Activated CD4-positive, alpha-beta memory T cell treated with anti-CD3 and anti-CD28 coated beads, Interleukin-2, amount 10 ng/mL, durations not matched to agents 7 days and 5 days (primary cell): Measurements from ENCODE around the gene STRN. TPM values are rescaled to one million over a fixed set of nuclear protein-coding genes. Genes with fewer than 3 reads are reported as not detected.

Experiments
- CTCF ChIA-PET: fragments of 350-600 bp; sonication (Branson Sonifier 250); formaldehyde crosslinking; loops from one replicate; lab custom pipeline; 2021; ENCODE audit warnings: antibody characterized with exemption, inconsistent platforms; lab: Charles Lee
- POLR2A ChIA-PET: fragments of 350-600 bp; sonication (Branson Sonifier 250); formaldehyde crosslinking; loops from one replicate; lab custom pipeline; 2021; ENCODE audit warnings: antibody characterized with exemption; lab: Charles Lee
- DNase-seq: peaks from one replicate; pipeline ENCODE4 v3.0.0-alpha.2; 2020
- H3K27ac Mint-ChIP-seq: one replicate; pipeline ENCODE4 v1.8.0; 2021; ENCODE audit warnings: mild to moderate bottlenecking, mixed read lengths
- H3K27me3 Mint-ChIP-seq: one replicate; pipeline ENCODE4 v1.8.0; 2021; ENCODE audit warnings: mixed read lengths
- H3K36me3 Mint-ChIP-seq: one replicate; pipeline ENCODE4 v1.8.0; 2021; ENCODE audit warnings: low read depth, mixed read lengths
- H3K4me1 Mint-ChIP-seq: one replicate; pipeline ENCODE4 v1.8.0; 2021; ENCODE audit warnings: mixed read lengths
- H3K4me3 Mint-ChIP-seq: one replicate; pipeline ENCODE4 v1.8.0; 2021; ENCODE audit warnings: mild to moderate bottlenecking, mixed read lengths
- H3K9me3 Mint-ChIP-seq: one replicate; pipeline ENCODE4 v1.8.0; 2021; ENCODE audit warnings: mixed read lengths
- total RNA-seq, 2 experiments: library from RNA; stranded (reverse); gene quantifications; one replicate each; pipeline ENCODE4 v1.2.3, GENCODE V29; 2021

The STRN gene
- total RNA-seq, 2 experiments from 2014 or later = 33.7 to 34.4 TPM

DNA sequence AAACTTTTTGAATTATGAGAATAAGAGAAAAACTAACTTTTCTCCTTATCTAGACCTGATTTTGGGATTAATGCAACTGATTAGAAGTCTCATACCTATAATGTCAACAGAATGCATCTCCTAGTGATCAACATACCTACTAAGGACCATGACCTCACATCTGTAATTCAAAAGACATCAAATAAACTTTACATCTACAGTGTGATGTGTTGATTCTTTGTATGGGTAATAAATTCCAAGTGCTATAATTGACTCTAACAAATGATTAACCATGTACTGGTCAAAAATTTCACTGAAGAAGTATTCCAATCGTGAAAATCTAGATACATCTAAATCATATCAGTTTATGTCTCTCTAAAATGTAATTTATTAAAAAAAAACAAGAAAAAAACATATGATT lies 84.5 kb downstream of the STRN start:
- peaks cover 21% of the 10 kb centered on the region for H3K36me3 Mint-ChIP-seq

DNA sequence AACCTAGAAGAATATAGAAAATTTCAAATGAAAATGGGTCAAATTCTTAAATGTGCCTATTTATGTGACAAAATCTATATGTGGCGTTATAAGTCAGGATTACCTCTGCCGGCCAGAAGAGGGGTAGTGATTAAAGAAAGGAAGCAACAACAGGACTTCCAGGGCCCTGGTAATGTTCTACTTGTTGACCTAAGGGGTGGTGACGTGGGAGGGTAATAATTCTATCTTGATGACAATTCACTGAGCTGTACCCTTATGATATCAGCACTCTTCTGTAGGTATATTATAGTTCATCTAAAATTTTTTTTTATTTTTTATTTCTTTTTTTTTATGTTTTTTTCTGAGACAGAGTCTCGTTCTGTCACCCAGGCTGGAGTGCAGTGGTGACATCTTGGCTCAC lies 87.9 kb downstream of the STRN start:
- H3K27me3 Mint-ChIP-seq = no peaks in the 10 kb centered on the region
- ChIA-PET POLR2A (no interaction called here), CTCF (no interaction called here)
- H3K4me3 Mint-ChIP-seq = no peak overlapping the region
- H3K4me1 Mint-ChIP-seq = no peaks in the 10 kb centered on the region
- DNase-seq = no peak
- H3K36me3 Mint-ChIP-seq = peaks cover 30% of the 10 kb centered on the region
- H3K9me3 Mint-ChIP-seq = no peaks in the 10 kb centered on the region
- no peak overlapping the region for H3K27ac Mint-ChIP-seq

More for the DNA sequence above, 84.5 kb downstream of the STRN start:
- Mint-ChIP-seq H3K9me3 (no peaks in the 10 kb centered on the region), H3K4me3 (no peak overlapping the region), H3K4me1 (no peaks in the 10 kb centered on the region), H3K27me3 (no peaks in the 10 kb centered on the region), H3K27ac (no peak overlapping the region)
- CTCF ChIA-PET = no interaction called here
- no peak for DNase-seq
- POLR2A ChIA-PET = no interaction called here

DNA sequence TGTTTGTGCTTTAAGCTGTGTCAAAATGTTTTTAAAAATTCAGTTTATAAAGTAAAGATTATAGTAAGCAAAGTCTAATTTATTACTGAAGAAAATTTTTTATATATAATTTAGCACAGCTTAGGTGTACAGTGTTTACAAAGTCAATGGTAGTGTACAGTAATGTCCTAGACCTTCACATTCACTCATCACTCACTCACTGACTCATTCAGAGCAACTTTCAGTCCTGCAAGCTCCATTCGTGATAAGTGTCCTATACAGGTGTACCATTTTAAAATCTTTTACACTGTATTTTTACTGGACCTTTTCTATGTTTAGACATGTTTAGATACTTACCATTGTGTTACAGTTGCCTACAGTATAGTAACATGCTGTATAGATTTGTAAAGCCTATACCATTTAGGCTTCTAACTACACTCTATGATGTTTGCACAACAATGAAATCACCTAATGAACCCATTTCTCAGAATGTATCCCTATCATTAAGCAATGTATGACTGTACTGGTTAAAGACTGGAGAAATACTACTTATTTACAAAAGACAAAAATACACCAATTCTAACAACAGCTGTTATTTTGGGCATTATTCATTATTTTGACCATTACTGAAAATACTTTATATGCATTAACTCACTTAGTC lies 95.1 kb downstream of the STRN start:
- H3K27ac Mint-ChIP-seq = no peak overlapping the region
- ChIA-PET CTCF (interaction anchor here (0.6 kb wide), 1 partner anchor 36 kb away, joined by 3 read pairs; no protein-coding TSS in a partner anchor), POLR2A (no interaction called here)
- H3K27me3 Mint-ChIP-seq = no peaks in the 10 kb centered on the region
- H3K36me3 Mint-ChIP-seq = peaks cover 61% of the 10 kb centered on the region
- no peak for DNase-seq
- peaks cover 6% of the 10 kb centered on the region for H3K4me1 Mint-ChIP-seq
- H3K9me3 Mint-ChIP-seq = no peaks in the 10 kb centered on the region
- no peak overlapping the region for H3K4me3 Mint-ChIP-seq

DNA sequence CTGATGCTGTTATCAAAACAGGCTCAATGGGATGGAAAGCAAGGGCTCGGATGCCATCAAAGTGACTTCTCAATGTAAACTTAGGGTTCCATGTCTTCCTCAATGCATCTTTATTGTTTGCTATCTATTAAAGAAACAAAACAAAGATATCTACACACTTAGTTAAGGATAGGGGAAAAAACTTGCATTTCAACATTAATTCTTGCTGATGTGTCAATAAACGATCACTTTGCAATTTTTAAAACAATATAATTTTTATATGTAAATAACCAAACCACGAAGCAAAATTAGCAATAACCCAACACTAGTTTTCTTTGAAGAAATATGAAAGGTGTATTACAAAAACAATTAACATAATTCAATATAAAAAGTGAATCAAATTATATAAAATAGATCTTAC lies 96.7 kb downstream of the STRN start:
- Mint-ChIP-seq H3K4me1 (peaks cover 6% of the 10 kb centered on the region), H3K36me3 (peaks cover 66% of the 10 kb centered on the region), H3K9me3 (no peaks in the 10 kb centered on the region), H3K4me3 (no peak overlapping the region), H3K27ac (no peak overlapping the region), H3K27me3 (no peaks in the 10 kb centered on the region)
- no peak for DNase-seq
- ChIA-PET CTCF (no interaction called here), POLR2A (no interaction called here)

- Mint-ChIP-seq H3K4me3 (no peak overlapping the region), H3K4me1 (peaks cover 19% of the 10 kb centered on the region), H3K27ac (no peak overlapping the region), H3K9me3 (no peaks in the 10 kb centered on the region), H3K36me3 (peaks cover 69% of the 10 kb centered on the region), H3K27me3 (no peaks in the 10 kb centered on the region)
- CTCF ChIA-PET = no interaction called here
- POLR2A ChIA-PET = no interaction called here
- DNase-seq = no peak
Observed at GRCh38 chr2:36861896-36862295, 104.4 kb downstream of the STRN start.

GRCh38 chr2:36859366-36859792 lies 107.0 kb downstream of the STRN start:
- ChIA-PET CTCF (no interaction called here), POLR2A (no interaction called here)
- Mint-ChIP-seq H3K9me3 (no peaks in the 10 kb centered on the region), H3K4me1 (peaks cover 19% of the 10 kb centered on the region), H3K27ac (no peak overlapping the region), H3K27me3 (no peaks in the 10 kb centered on the region), H3K4me3 (no peak overlapping the region), H3K36me3 (peaks cover 53% of the 10 kb centered on the region)
- no peak for DNase-seq

DNA sequence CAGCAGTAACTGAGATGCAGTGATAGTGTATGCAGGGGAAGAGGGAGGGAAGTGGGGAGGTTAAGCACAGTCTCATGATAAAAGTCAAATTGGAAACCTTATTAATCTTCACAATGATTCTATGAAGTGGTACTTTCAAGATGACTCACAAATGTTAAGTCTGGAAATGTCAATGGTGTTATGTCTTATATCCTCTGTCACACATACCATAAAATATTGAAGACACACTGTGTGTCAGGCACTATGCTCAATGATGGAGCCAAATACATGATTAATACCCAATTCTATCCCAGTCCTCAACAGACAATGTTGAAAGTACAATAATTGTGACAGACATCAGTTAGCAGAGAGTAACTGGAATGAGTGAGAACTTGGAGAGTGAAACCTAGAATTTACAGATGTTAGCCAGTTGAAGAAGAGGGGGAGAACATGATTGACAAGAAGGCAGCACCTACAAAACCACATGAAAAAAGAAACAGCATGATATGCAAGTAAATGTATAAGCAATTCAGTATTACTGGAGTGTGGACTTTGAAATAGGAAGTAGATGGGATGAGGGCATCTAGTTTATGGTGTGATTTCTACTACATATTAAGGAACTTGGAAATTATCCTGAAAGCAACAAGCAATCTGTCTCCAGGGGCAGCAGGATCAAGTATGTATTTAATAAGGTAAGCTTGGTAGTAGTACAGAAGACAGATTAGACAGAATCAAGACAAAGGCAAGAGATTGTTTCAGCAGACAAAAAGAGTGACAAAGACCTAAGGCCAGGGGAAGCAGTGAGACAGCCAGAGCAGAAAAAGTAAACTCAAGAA lies 107.6 kb downstream of the STRN start:
- Mint-ChIP-seq H3K27me3 (no peaks in the 10 kb centered on the region), H3K9me3 (no peaks in the 10 kb centered on the region), H3K27ac (no peak overlapping the region), H3K4me1 (peaks cover 19% of the 10 kb centered on the region), H3K36me3 (peaks cover 55% of the 10 kb centered on the region), H3K4me3 (no peak overlapping the region)
- no peak for DNase-seq
- POLR2A ChIA-PET = no interaction called here
- CTCF ChIA-PET = no interaction called here

- Mint-ChIP-seq H3K9me3 (no peaks in the 10 kb centered on the region), H3K4me1 (peaks cover 19% of the 10 kb centered on the region), H3K27ac (no peak overlapping the region), H3K4me3 (no peak overlapping the region), H3K27me3 (no peaks in the 10 kb centered on the region), H3K36me3 (peaks cover 47% of the 10 kb centered on the region)
- POLR2A ChIA-PET = no interaction called here
- CTCF ChIA-PET = no interaction called here
- no peak for DNase-seq
Observed at GRCh38 chr2:36857713-36858112, 108.6 kb downstream of the STRN start.

DNA sequence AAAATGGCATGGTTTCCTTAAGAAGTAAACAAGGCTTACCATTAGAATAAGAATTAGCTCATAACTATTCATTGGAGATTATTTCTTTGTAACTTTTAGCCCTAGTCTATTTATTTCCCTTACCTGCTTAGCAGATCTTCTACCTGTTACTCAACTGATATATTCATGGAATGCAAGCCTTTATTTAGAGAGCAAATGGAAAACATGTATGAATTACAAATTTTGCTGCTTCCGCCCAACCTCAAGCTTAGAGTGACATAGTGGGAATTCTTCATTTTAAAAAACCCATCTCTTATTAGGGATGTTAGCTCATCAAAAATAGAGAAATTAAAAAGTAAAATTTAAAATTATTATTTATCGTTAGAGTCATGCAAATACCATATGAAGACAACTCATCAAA lies 110.9 kb downstream of the STRN start:
- peaks cover 42% of the 10 kb centered on the region for H3K36me3 Mint-ChIP-seq
- DNase-seq = no peak
- H3K9me3 Mint-ChIP-seq = no peaks in the 10 kb centered on the region
- no peak overlapping the region for H3K27ac Mint-ChIP-seq
- H3K4me3 Mint-ChIP-seq = no peak overlapping the region
- H3K27me3 Mint-ChIP-seq = no peaks in the 10 kb centered on the region
- POLR2A ChIA-PET = no interaction called here
- CTCF ChIA-PET = interaction anchor here (1.5 kb wide), 1 partner anchor 70 kb away, joined by 5 read pairs; no protein-coding TSS in a partner anchor
- peaks cover 19% of the 10 kb centered on the region for H3K4me1 Mint-ChIP-seq

- Mint-ChIP-seq H3K36me3 (peaks cover 44% of the 10 kb centered on the region), H3K4me3 (no peak overlapping the region), H3K27ac (no peak overlapping the region)
Observed at GRCh38 chr2:36854241-36854640, 112.1 kb downstream of the STRN start.

DNA sequence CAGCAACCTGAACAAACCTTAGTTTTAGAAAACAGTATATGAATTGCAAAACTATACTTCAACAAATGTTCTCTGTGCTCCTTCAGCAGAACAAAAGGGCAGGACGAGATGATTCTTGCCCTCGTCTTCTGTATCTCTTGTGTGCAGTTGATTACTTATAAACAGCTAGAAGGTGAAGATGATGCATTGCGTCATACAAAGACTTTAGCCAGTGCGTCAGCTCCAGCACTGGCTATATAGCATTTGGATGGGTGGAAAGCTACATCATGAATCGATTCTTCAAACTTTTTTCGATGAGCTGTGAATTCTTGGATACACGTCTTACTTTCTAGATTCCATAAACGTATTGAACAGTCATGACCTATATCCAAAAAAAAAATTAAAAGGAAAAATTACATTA lies 117.1 kb downstream of the STRN start:
- DNase-seq = no peak
- H3K4me3 Mint-ChIP-seq = no peak overlapping the region
- H3K27me3 Mint-ChIP-seq = no peaks in the 10 kb centered on the region
- H3K27ac Mint-ChIP-seq = no peak overlapping the region
- POLR2A ChIA-PET = no interaction called here
- no peaks in the 10 kb centered on the region for H3K9me3 Mint-ChIP-seq
- peaks cover 42% of the 10 kb centered on the region for H3K36me3 Mint-ChIP-seq
- H3K4me1 Mint-ChIP-seq = no peaks in the 10 kb centered on the region
- CTCF ChIA-PET = no interaction called here

More at GRCh38 chr2:36854241-36854640, 112.1 kb downstream of the STRN start:
- Mint-ChIP-seq H3K27me3 (no peaks in the 10 kb centered on the region), H3K9me3 (no peaks in the 10 kb centered on the region), H3K4me1 (peaks cover 13% of the 10 kb centered on the region)
- DNase-seq = no peak
- CTCF ChIA-PET = no interaction called here
- POLR2A ChIA-PET = no interaction called here

GRCh38 chr2:36843838-36844237 lies 122.5 kb downstream of the STRN start:
- H3K36me3 Mint-ChIP-seq = peaks cover 25% of the 10 kb centered on the region
- H3K4me1 Mint-ChIP-seq = no peaks in the 10 kb centered on the region
- CTCF ChIA-PET = no interaction called here
- H3K27me3 Mint-ChIP-seq = no peaks in the 10 kb centered on the region
- POLR2A ChIA-PET = no interaction called here
- no peak overlapping the region for H3K4me3 Mint-ChIP-seq
- no peaks in the 10 kb centered on the region for H3K9me3 Mint-ChIP-seq
- H3K27ac Mint-ChIP-seq = no peak overlapping the region
- DNase-seq = no peak

DNA sequence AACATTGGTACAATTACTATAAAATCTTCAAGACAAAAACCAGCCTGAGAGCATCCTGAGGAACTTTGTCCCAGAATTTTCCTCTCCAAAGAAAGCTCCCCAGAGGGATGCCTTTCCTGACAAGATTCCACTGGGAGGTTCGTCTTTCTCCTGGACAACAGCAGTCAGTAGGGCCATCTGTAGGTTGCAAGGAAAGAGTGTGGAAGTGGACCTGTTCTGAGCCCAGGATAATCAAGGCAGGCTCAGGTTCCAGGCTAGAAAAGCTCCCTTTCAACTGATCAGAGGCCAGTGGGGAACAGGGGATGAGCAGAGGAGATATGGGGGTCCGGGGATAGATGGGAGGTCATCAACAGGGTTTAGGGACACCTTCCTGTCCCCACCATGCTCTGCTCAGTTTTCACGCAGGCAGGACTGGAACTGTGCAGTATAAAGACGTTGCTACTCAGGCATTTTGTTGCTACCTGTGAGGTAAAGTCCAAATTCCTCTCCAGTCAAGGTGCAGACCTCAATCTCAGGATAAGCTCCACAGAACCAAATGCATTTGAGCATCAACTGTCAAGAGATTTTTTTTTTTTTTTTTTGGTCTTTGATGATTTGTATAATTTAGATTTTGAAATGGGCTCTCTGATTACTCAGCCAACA lies 126.2 kb downstream of the STRN start:
- H3K27me3 Mint-ChIP-seq = no peaks in the 10 kb centered on the region
- H3K27ac Mint-ChIP-seq = no peak overlapping the region
- no peaks in the 10 kb centered on the region for H3K9me3 Mint-ChIP-seq
- H3K4me1 Mint-ChIP-seq = peaks cover 5% of the 10 kb centered on the region
- DNase-seq = no peak
- ChIA-PET POLR2A (no interaction called here), CTCF (interaction anchor here (1.4 kb wide), 1 partner anchor 54 kb away, joined by 3 read pairs; no protein-coding TSS in a partner anchor)
- peaks cover 11% of the 10 kb centered on the region for H3K36me3 Mint-ChIP-seq
- no peak overlapping the region for H3K4me3 Mint-ChIP-seq
